ENCODE measurements around the gene PPFIA1. TPM values are rescaled to one million over a fixed set of nuclear protein-coding genes. Genes with fewer than 3 reads are reported as not detected.

Gene PPFIA1
- total and polyA plus RNA-seq, 2 of the 8 experiments (the other 6 are each of a cell fraction or from before 2014, with no cell fraction given) = 44.3 to 73.5 TPM

GRCh38 chr11:70399681-70400112 lies 129.2 kb downstream of the PPFIA1 start:
- Histone ChIP-seq H4K91ac (replicated peaks; ENCODE audit: insufficient read length, low read length) (no peak overlapping the region), H3K56ac (replicated peaks; ENCODE audit: insufficient read length, low read depth, low read length) (no peak overlapping the region), H2BK15ac (ENCODE audit: low read length) (no peak overlapping the region), H3K4me1 (replicated peaks in 1 of 4; ENCODE audit: control insufficient read depth in 3 of 4, insufficient read depth in 4 of 4, low read length in 3 of 4) (peaks cover 5 to 10% (median 9%) of the 10 kb centered on the region in 4 experiments), H3K27ac (ENCODE audit: low read depth, low read length) (no peak overlapping the region), H3K4me3 (ENCODE audit: extremely low read depth in 1 of 4, insufficient read depth in 2 of 4, low read depth in 3 of 4, low read length in 4 of 4) (peak overlapping the region; percentile 65 to 84 (median 80)), H2BK120ac (replicated peaks; ENCODE audit: low read depth, low read length) (no peak overlapping the region), H3K23me2 (ENCODE audit: low read depth, low read length) (peaks cover 17% of the 10 kb centered on the region), H3K4ac (replicated peaks; ENCODE audit: insufficient read length, low read depth, low read length) (peak overlapping the region; percentile 85), H3K36me3 (ENCODE audit: control insufficient read depth in 2 of 4, insufficient read depth in 4 of 4, low read length in 3 of 4) (peaks cover 0 to 3% (median 0%) of the 10 kb centered on the region in 4 experiments; a peak in 1 of 8 replicates), H3K14ac (ENCODE audit: insufficient read length) (no peak overlapping the region), H2BK12ac (ENCODE audit: low read depth, low read length) (no peak overlapping the region), H3K27me3 (replicated peaks in 1 of 4; ENCODE audit: control insufficient read depth in 3 of 4, extremely low read depth in 1 of 4, insufficient read depth in 3 of 4, low read length in 3 of 4) (no peaks in the 10 kb centered on the region), H2BK20ac (ENCODE audit: low read length) (no peak overlapping the region), H3K23ac (ENCODE audit: insufficient read length) (no peak overlapping the region), H3K9ac (replicated peaks in 1 of 4; ENCODE audit: extremely low read depth in 1 of 4, low read depth in 3 of 4, low read length in 3 of 4) (peak overlapping the region; percentile 53 to 86 (median 70)), H3K18ac (ENCODE audit: extremely low read depth, low read length) (peak overlapping the region; percentile 36; the same call in 1 of the 2 replicates), H2AK5ac (ENCODE audit: low read depth, low read length) (no peak overlapping the region), H3K9me3 (ENCODE audit: insufficient read depth in 2 of 2, low read depth in 1 of 2, low read length in 1 of 2) (no peaks in the 10 kb centered on the region), H2AFZ (ENCODE audit: low read length) (no peak overlapping the region), H4K5ac (ENCODE audit: insufficient read length, low read depth, low read length) (peak overlapping the region; percentile 6), H4K20me1 (replicated peaks in 1 of 2; ENCODE audit: control insufficient read depth in 1 of 2, insufficient read depth in 2 of 2, low read length in 2 of 2) (peaks cover 19 to 23% of the 10 kb centered on the region in 2 experiments), H2BK5ac (ENCODE audit: low read depth, low read length) (0 out of 2 replicates have a peak overlapping the region, but pooled peaks have one; percentile 32), H3K79me2 (ENCODE audit: control insufficient read depth in 1 of 2, insufficient read depth in 2 of 2, low read length in 2 of 2) (peaks cover 19 to 79% of the 10 kb centered on the region in 2 experiments), H3K4me2 (ENCODE audit: insufficient read depth in 1 of 2, low read depth in 2 of 2, low read length in 2 of 2) (peak overlapping the region; percentile 98 to 99), H4K8ac (ENCODE audit: extremely low read depth, insufficient read depth, low read length) (no peak overlapping the region), H3K79me1 (ENCODE audit: low read depth, low read length) (peaks cover 21% of the 10 kb centered on the region)
- CTCF ChIA-PET (ENCODE audit: partially characterized antibody) = interaction anchor here (1.2 to 2.7 kb wide), 3 partner anchors 12 to 399 kb away, joined by 3 to 10 read pairs (median 3); no protein-coding TSS in a partner anchor
- WGBS, 2 experiments (ENCODE audit: extremely low coverage in 1 of 2, insufficient coverage in 1 of 2, insufficient read length in 1 of 2, insufficient replicate concordance in 2 of 2, low coverage in 1 of 2, low lambda C conversion rate in 2 of 2, missing lambda C conversion rate in 1 of 2) = 28% methylated on average over 16 of the region's 16 CpGs; no CpG with 5 or more reads in 1 of the 2 experiments
- POLR2A ChIA-PET (ENCODE audit: partially characterized antibody) = interaction anchor here (0.7 to 1.6 kb wide), 8 partner anchors 9 to 79 kb away, joined by 3 to 8 read pairs (median 4); no protein-coding TSS in a partner anchor
- FAIRE-seq (no peak), DNase-seq (ENCODE audit: low read depth in 1 of 2, low spot score in 2 of 2) (peak in 1 of 2 experiments; percentile 57)
- TF ChIP-seq E2F6 (IDR thresholded peaks at IDR 0.05) (0 out of 2 replicates have a peak, but pooled peaks have one; percentile 22), RFX5 (IDR thresholded peaks at IDR 0.05; ENCODE audit: borderline replicate concordance, low read depth, low read length) (no peak), POLR2A (IDR thresholded peaks at IDR 0.05; ENCODE audit: control extremely low read depth in 1 of 2, low read depth in 2 of 2, low read length in 2 of 2) (peak in 1 of 2 experiments; percentile 31; a peak in 1 of 3 replicates), TEAD4 (IDR thresholded peaks at IDR 0.05; ENCODE audit: low read depth, low read length) (peak; percentile 46; the same call in 1 of the 2 replicates), TBP (IDR thresholded peaks at IDR 0.05; ENCODE audit: low read depth, low read length) (0 out of 2 replicates have a peak, but pooled peaks have one; percentile 3), SRF (IDR thresholded peaks at IDR 0.05; ENCODE audit: low read depth, low read length) (no peak), MAX (IDR thresholded peaks at IDR 0.05) (0 out of 2 replicates have a peak, but pooled peaks have one; percentile 15), SAP30 (IDR thresholded peaks at IDR 0.05; ENCODE audit: insufficient read depth, insufficient replicate concordance, low read length) (peak; percentile 39), NRF1 (IDR thresholded peaks at IDR 0.05; ENCODE audit: low read depth, low read length) (peak; percentile 18; the same call in 1 of the 2 replicates), TCF12 (IDR thresholded peaks at IDR 0.05; ENCODE audit: low read depth, low read length) (no peak)

All from H1 (cell line).